Breast epithelium (tissue), 3 donors: Measurements from ENCODE around the gene SUFU.

ENCODE experiments used
- POLR2A ChIP-seq: fragments of 450-650 bp; IDR thresholded peaks from one replicate; pipeline ENCODE4 v1.6.1; 2016; ENCODE audit warnings: antibody characterized with exemption, mild to moderate bottlenecking, moderate library complexity
- POLR2AphosphoS5 ChIP-seq, 3 donors: sonication (generic); formaldehyde crosslinking; IDR thresholded peaks; one replicate each; pipeline ENCODE4 v1.6.1; 2017; ENCODE audit warnings: antibody characterized with exemption in 3 of 3

GRCh38 chr10:102515724-102516123 is 12.0 kb downstream of the SUFU start:
- TF ChIP-seq POLR2AphosphoS5 (IDR thresholded peaks at IDR 0.05) (no peak), POLR2A (no peak)
